PC-9 (cell line): ENCODE measurements around the gene SCN7A. TPM values are rescaled to one million over a fixed set of nuclear protein-coding genes. Genes with fewer than 3 reads are reported as not detected.

Source experiments
- BruUV-seq: library from RNA; stranded (reverse); fragments of 400-500 nt; replicated peaks from 2 replicates; lab custom pipeline; 2021; lab: Mats Ljungman, UMichigan
- CTCF ChIA-PET: fragments of 300-600 bp; sonication (Branson Sonifier 250); formaldehyde crosslinking; loops from one replicate; lab custom pipeline; 2022; ENCODE audit warnings: antibody characterized with exemption; lab: Charles Lee
- POLR2A ChIA-PET: fragments of 300-600 bp; sonication (Branson Sonifier 250); formaldehyde crosslinking; loops from one replicate; lab custom pipeline; 2022; ENCODE audit warnings: antibody characterized with exemption; ENCODE audit not compliant: unreplicated experiment; lab: Charles Lee
- DNase-seq, 2 experiments: peaks; one replicate each; pipeline versions ENCODE4 v3.0.0 to v3.0.0-alpha.2; 2015 to 2022; ENCODE audit warnings: mixed read lengths in 1 of 2
- H2AFZ ChIP-seq: fragments of 200-600 bp; sonication (generic); 2 replicates; pipeline ENCODE4 v1.8.1; 2017; ENCODE audit warnings: antibody characterized with exemption
- H3F3A ChIP-seq: fragments of 200-600 bp; sonication (generic); 2 replicates; pipeline ENCODE4 v1.8.1; 2017; ENCODE audit warnings: antibody characterized with exemption, mild to moderate bottlenecking, low read depth; ENCODE audit not compliant: insufficient read depth
- H3K27ac ChIP-seq: fragments of 200-600 bp; sonication (generic); 2 replicates; pipeline ENCODE4 v1.6.1; 2016; ENCODE audit warnings: mixed run types
- H3K27me3 ChIP-seq: fragments of 200-600 bp; sonication (generic); 2 replicates; pipeline ENCODE4 v1.6.1; 2016; ENCODE audit warnings: low read depth, mixed run types; ENCODE audit not compliant: insufficient read depth
- H3K36me3 ChIP-seq: fragments of 200-600 bp; sonication (generic); 2 replicates; pipeline ENCODE4 v1.6.1; 2016; ENCODE audit warnings: low read depth, mixed run types
- H3K4me1 ChIP-seq: fragments of 200-600 bp; sonication (generic); replicated peaks from 2 replicates; pipeline ENCODE4 v1.6.1; 2016; ENCODE audit warnings: mixed run types; ENCODE audit not compliant: insufficient read depth
- H3K4me2 ChIP-seq: fragments of 200-600 bp; sonication (generic); 2 replicates; pipeline ENCODE4 v1.6.1; 2017; ENCODE audit warnings: mixed run types
- H3K4me3 ChIP-seq: fragments of 200-600 bp; sonication (generic); 2 replicates; pipeline ENCODE4 v1.6.1; 2016; ENCODE audit warnings: mixed run types
- H3K79me2 ChIP-seq: fragments of 200-600 bp; sonication (generic); 2 replicates; pipeline ENCODE4 v1.6.1; 2017; ENCODE audit warnings: low read depth, mixed run types
- H3K9me2 ChIP-seq: fragments of 200-600 bp; sonication (generic); 2 replicates; pipeline ENCODE4 v1.8.1; 2017; ENCODE audit warnings: mild to moderate bottlenecking; ENCODE audit not compliant: insufficient read depth
- H3K9me3 ChIP-seq: fragments of 200-600 bp; sonication (generic); 2 replicates; pipeline ENCODE4 v1.8.1; 2016; ENCODE audit warnings: low read depth; ENCODE audit not compliant: insufficient read depth
- H4K20me1 ChIP-seq: fragments of 200-600 bp; sonication (generic); 2 replicates; pipeline ENCODE4 v1.8.1; 2017; ENCODE audit not compliant: insufficient read depth
- CTCF ChIP-seq: fragments of 200-600 bp; sonication (generic); conservative IDR thresholded peaks from 2 replicates; pipeline ENCODE4 v1.6.1; 2017; ENCODE audit warnings: mixed run types, antibody characterized with exemption, mild to moderate bottlenecking, moderate library complexity
- EZH2 ChIP-seq: fragments of 200-600 bp; sonication (generic); IDR thresholded peaks from 2 replicates; pipeline ENCODE4 v1.8.0; 2017; ENCODE audit warnings: antibody characterized with exemption, low read depth
- intact Hi-C: fragments of 100-400 bp; cut with micrococcal nuclease; formaldehyde crosslinking; loops from one replicate; pipeline ENCODE4 v1.10.0; 2022; ENCODE audit not compliant: unreplicated experiment
- total RNA-seq: library from RNA; stranded (reverse); gene quantifications from 2 replicates; pipeline ENCODE4 v1.2.3, GENCODE V29; 2021

The SCN7A gene
- total RNA-seq, 1 experiment from 2014 or later, result not detected

- Histone ChIP-seq H3K9me3 (no peaks in the 10 kb centered on the region), H3K4me1 (no peaks in the 10 kb centered on the region), H3K36me3 (no peaks in the 10 kb centered on the region), H3K27me3 (no peaks in the 10 kb centered on the region), H3K4me3 (no peak overlapping the region), H4K20me1 (no peaks in the 10 kb centered on the region), H3K79me2 (no peaks in the 10 kb centered on the region), H2AFZ (no peak overlapping the region), H3F3A (no peaks in the 10 kb centered on the region), H3K4me2 (no peak overlapping the region), H3K9me2 (no peaks in the 10 kb centered on the region), H3K27ac (no peak overlapping the region)
- BruUV-seq, result no TSS peak
- TF ChIP-seq CTCF, result no peak
- TF ChIP-seq EZH2, result no peak
- POLR2A ChIA-PET, result no interaction called here
- intact Hi-C loops, result no loop called here
- CTCF ChIA-PET, result no interaction called here
- DNase-seq, result no peak
These were observed 19.9 kb upstream of the SCN7A start for GRCh38 chr2:166513952-166514351.

GRCh38 chr2:166499281-166499680, 5.2 kb upstream of the SCN7A start:
- Histone ChIP-seq H3K4me2 (no peak overlapping the region), H3K27ac (no peak overlapping the region), H3K9me2 (no peaks in the 10 kb centered on the region), H3K27me3 (no peaks in the 10 kb centered on the region), H3F3A (no peaks in the 10 kb centered on the region), H3K36me3 (no peaks in the 10 kb centered on the region), H3K4me1 (no peaks in the 10 kb centered on the region), H3K9me3 (no peaks in the 10 kb centered on the region), H4K20me1 (no peaks in the 10 kb centered on the region), H3K4me3 (no peak overlapping the region), H3K79me2 (no peaks in the 10 kb centered on the region), H2AFZ (no peak overlapping the region)
- CTCF ChIA-PET, result no interaction called here
- no TSS peak for BruUV-seq
- POLR2A ChIA-PET, result no interaction called here
- DNase-seq, result no peak
- no peak for TF ChIP-seq CTCF
- TF ChIP-seq EZH2, result no peak
- intact Hi-C loops, result no loop called here

- H3K4me2 ChIP-seq, result no peak overlapping the region
- H3K27me3 ChIP-seq, result no peaks in the 10 kb centered on the region
- H4K20me1 ChIP-seq, result no peaks in the 10 kb centered on the region
- ChIA-PET POLR2A (no interaction called here), CTCF (no interaction called here)
- no peaks in the 10 kb centered on the region for H3F3A ChIP-seq
- H3K27ac ChIP-seq, result no peak overlapping the region
- H3K79me2 ChIP-seq, result no peaks in the 10 kb centered on the region
- TF ChIP-seq CTCF (no peak), EZH2 (no peak)
- no peak for DNase-seq
- no peaks in the 10 kb centered on the region for H3K36me3 ChIP-seq
- H3K4me1 ChIP-seq, result no peaks in the 10 kb centered on the region
- no peak overlapping the region for H3K4me3 ChIP-seq
- intact Hi-C loops, result no loop called here
- BruUV-seq, result no TSS peak
- no peaks in the 10 kb centered on the region for H3K9me3 ChIP-seq
- no peaks in the 10 kb centered on the region for H3K9me2 ChIP-seq
- H2AFZ ChIP-seq, result no peak overlapping the region
These were observed 2.6 kb downstream of the SCN7A start for GRCh38 chr2:166491461-166491860.
